Stomach (tissue), 9 donors: ENCODE measurements around the gene PHF1. TPM values are rescaled to one million over a fixed set of nuclear protein-coding genes. Genes with fewer than 3 reads are reported as not detected.
A peak's percentile ranks its signal among the peaks of the same experiment; 100 is the strongest.

ENCODE experiments used
- DNase-seq, 2 donors: peaks; one replicate each; pipeline versions ENCODE4 v3.0.0 to v3.0.0-alpha.2; 2013 to 2019
- H3K27ac ChIP-seq, 5 donors: fragments of 200-600 bp in 4 of 5; sonication (generic) in 4 of 5; one replicate each; pipeline ENCODE4 v1.5.1; 2013 to 2019; ENCODE audit warnings: mild to moderate bottlenecking in 1 of 5, moderate library complexity in 1 of 5
- H3K27me3 ChIP-seq, 3 donors: fragments of 200-600 bp; sonication (generic); one replicate each; pipeline ENCODE4 v1.5.1; 2017 to 2019; ENCODE audit warnings: mixed run types in 1 of 3
- H3K36me3 ChIP-seq, 4 donors: fragments of 200-600 bp; sonication (generic); 1 replicate in 3 of 4; 2 replicates in 1 of 4; pipeline ENCODE4 v1.5.1; 2016 to 2019
- H3K4me1 ChIP-seq, 4 donors: fragments of 200-600 bp; sonication (generic); one replicate each; pipeline ENCODE4 v1.5.1; 2016 to 2019
- H3K4me3 ChIP-seq, 4 donors: fragments of 200-600 bp; sonication (generic) in 3 of 4; one replicate each; pipeline ENCODE4 v1.5.1; 2016 to 2019; ENCODE audit warnings: mild to moderate bottlenecking in 1 of 4
- H3K9me3 ChIP-seq, 4 donors: fragments of 200-600 bp; sonication (generic); one replicate each; pipeline ENCODE4 v1.5.1; 2016 to 2019
- EP300 ChIP-seq: sonication (generic); formaldehyde crosslinking; IDR thresholded peaks from one replicate; pipeline ENCODE4 v1.6.1; 2017; ENCODE audit warnings: antibody characterized with exemption
- POLR2A ChIP-seq, 4 donors: fragments of 450-650 bp; IDR thresholded peaks; one replicate each; pipeline ENCODE4 v1.6.1; 2016; ENCODE audit warnings: antibody characterized with exemption in 4 of 4, control low read depth in 2 of 4, mild to moderate bottlenecking in 1 of 4, moderate library complexity in 1 of 4
- POLR2AphosphoS5 ChIP-seq, 3 donors: sonication (generic); formaldehyde crosslinking; IDR thresholded peaks; one replicate each; pipeline ENCODE4 v1.6.1; 2016; ENCODE audit warnings: antibody characterized with exemption in 3 of 3
- WGBS, 5 donors: extraction: QIAGEN DNeasy Blood & Tissue Kit in 3 of 5; methylation state at CpG; one replicate each; pipeline versions ENCODE4 v1.1.5 to v1.1.7; 2013 to 2018; 5-methylcytosine and 5-hydroxymethylcytosine counted together
- intact Hi-C: fragments of 100-400 bp; cut with DNase I; formaldehyde crosslinking; loops from one replicate; pipeline ENCODE4 v1.15.1; 2023; ENCODE audit warnings: low total_unique reads
- polyA plus RNA-seq, 3 donors: library from polyadenylated mRNA; stranded (reverse); fragments of 200-250 nt; gene quantifications; one replicate each; pipeline ENCODE4 v1.2.3, GENCODE V29; 2013
- total RNA-seq, 5 donors: library from RNA; depleted of rRNA; stranded (reverse); fragments of >200 nt; gene quantifications; one replicate each; pipeline versions ENCODE4 v1.1.0 to v1.2.3, GENCODE V29; 2014 to 2016
- TF ChIP-seq, protein P1 (sequence below), 7 experiments: fragments of 450-650 bp in 4 of 7; fragments of 200-600 bp in 3 of 7; sonication (generic) in 3 of 7; IDR thresholded peaks; one replicate each; pipeline ENCODE4 v1.5.1; 2016 to 2019; ENCODE audit warnings: antibody characterized with exemption in 7 of 7, control low read depth in 2 of 7, mild to moderate bottlenecking in 1 of 7
- donor health status: healthy with polysubstance abuse.
- donor health status: Bipolar disorder and iron deficiency.
- donor health status: healthy.

PHF1 gene
- total and polyA plus RNA-seq, 8 donors = 22.0 to 125 (median 69.4) TPM

DNA sequence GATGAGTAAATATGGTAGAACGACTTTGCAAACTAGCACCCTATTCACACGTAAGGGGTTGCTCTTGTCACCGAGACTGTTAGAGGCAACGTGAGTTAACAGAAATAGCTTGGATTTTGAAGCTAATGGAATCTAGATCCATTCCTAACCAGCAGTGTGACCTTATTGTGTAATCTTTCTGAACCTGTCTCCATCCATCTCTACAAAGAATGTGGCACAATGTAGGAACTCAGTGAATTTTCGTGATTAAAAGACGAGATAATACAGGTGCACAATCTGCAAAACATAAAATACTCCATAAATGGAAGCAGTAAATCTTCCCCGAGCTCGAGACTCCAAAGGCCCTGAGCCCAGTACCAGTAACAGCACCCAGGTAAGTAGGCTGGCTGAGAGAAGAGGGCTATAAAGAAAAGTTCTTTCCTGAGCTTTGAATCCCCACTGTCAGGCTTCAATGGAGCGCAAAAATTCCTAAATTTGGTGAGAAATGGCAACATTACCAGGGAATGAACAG lies 20.0 kb upstream of the PHF1 start:
- Histone ChIP-seq H3K4me1 (peaks cover 6 to 31% (median 16%) of the 10 kb centered on the region in 4 donors), H3K27me3 (no peaks in the 10 kb centered on the region), H3K4me3 (peak overlapping the region in 3 of 4 donors; percentile 27 to 75 (median 60)), H3K27ac (peak overlapping the region; percentile 78 to 94 (median 91)), H3K9me3 (no peaks in the 10 kb centered on the region), H3K36me3 (no peaks in the 10 kb centered on the region)
- DNase-seq = no peak
- no peak for TF ChIP-seq POLR2A (IDR thresholded peaks at IDR 0.05)
- TF ChIP-seq EP300 = no peak
- TF ChIP-seq, protein P1, sequence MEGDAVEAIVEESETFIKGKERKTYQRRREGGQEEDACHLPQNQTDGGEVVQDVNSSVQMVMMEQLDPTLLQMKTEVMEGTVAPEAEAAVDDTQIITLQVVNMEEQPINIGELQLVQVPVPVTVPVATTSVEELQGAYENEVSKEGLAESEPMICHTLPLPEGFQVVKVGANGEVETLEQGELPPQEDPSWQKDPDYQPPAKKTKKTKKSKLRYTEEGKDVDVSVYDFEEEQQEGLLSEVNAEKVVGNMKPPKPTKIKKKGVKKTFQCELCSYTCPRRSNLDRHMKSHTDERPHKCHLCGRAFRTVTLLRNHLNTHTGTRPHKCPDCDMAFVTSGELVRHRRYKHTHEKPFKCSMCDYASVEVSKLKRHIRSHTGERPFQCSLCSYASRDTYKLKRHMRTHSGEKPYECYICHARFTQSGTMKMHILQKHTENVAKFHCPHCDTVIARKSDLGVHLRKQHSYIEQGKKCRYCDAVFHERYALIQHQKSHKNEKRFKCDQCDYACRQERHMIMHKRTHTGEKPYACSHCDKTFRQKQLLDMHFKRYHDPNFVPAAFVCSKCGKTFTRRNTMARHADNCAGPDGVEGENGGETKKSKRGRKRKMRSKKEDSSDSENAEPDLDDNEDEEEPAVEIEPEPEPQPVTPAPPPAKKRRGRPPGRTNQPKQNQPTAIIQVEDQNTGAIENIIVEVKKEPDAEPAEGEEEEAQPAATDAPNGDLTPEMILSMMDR (IDR thresholded peaks at IDR 0.05) = no peak
- TF ChIP-seq POLR2AphosphoS5 (IDR thresholded peaks at IDR 0.05) = no peak
- intact Hi-C loops = no loop called here
- WGBS, 5 donors = 77 to 84% (median 79%) methylated on average over 9 of the region's 9 CpGs

DNA sequence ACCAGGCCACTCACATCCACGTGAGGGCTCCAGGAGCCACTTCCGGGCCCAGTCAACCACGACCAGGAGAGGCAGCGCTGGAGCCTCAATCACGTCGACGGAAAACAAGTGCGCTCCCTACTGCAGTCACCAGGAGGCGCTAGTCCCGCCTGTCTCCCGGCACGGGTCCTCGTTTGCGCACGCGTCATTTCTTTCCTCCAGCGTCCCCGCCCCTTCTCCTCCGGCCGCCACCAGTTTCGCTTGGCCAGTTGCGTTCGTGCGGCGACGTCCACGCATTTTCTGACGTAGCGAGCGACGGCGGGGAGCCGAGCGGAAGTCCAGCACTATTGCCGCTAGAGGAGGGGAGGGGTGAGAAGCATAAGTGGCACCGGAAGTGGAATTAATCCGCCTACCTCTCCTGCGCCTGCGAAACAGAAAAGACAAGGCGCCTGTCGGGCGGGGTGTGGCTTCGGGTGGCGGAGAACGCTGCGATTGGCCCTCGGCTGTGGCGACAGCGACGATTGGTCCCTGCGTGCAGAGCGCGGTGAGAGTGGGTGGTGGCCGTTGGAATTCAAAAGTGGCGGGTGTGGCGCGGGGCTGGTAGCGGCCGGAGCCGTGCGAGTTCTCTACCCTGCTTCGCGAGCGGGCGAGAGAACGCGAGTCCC lies 19.4 kb upstream of the PHF1 start, which contains the start of gene KIFC1:
TSS of gene KIFC1 (plus strand) at position 546 of the 644 bp plus-strand sequence. CDS start 163 bp downstream, outside the sequence.
- Histone ChIP-seq H3K9me3 (no peaks in the 10 kb centered on the region), H3K27ac (peak within 1 kb of the TSS; percentile 78 to 94 (median 91)), H3K4me1 (peaks cover 6 to 31% (median 16%) of the 10 kb centered on the region in 4 donors), H3K4me3 (peak within 1 kb of the TSS; percentile 51 to 75 (median 61)), H3K36me3 (no peaks in the 10 kb centered on the region), H3K27me3 (no peaks in the 10 kb centered on the region)
- 0 to 1% (median 0%) methylated on average over 37 to 67 of the region's 67 CpGs for WGBS, 5 donors
- no peak for TF ChIP-seq POLR2A (IDR thresholded peaks at IDR 0.05)
- no peak for TF ChIP-seq EP300
- TF ChIP-seq, protein P1 (IDR thresholded peaks at IDR 0.05) = peak in 6 of 7 experiments; percentile 20 to 99 (median 95)
- TF ChIP-seq POLR2AphosphoS5 (IDR thresholded peaks at IDR 0.05) = peak; percentile 44 to 96 (median 94)
- intact Hi-C loops = no loop called here
- DNase-seq = peak; percentile 99 to 100

DNA sequence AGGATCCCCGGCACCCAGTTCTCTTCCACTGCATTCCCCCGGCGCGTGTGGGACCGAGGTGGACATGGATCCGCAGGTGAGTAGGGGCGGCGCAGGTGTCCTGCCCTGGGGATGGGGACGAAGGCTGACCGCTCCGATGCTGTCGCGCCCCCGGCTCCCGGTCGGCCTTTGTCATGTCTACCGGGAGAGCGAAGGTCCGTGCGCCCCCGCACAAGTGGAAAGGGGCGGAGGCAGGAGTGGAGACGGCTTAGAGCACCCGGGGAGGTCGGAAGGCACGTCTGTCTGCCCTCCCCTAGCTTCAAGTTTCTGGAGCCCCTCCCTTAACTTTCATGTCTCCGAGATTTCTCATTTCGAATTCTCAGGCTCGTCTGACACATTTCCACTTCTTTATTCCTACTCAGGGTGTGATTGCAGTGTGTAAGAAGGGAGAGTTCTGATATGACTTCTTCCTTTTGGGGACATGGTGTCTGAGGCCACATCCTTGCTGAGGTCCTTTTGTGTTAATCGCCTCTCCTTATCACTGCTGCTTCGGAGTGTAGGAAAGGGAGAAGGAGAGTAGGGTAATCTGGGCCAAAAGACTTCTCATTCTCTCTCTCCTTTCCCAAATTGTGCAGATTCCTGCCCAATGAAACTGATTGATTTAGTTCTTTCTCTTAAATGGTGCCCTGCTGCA lies 18.8 kb upstream of the PHF1 start:
- 0% methylated on average over 28 to 31 of the region's 31 CpGs for WGBS, 5 donors
- TF ChIP-seq POLR2AphosphoS5 (IDR thresholded peaks at IDR 0.05) = no peak
- TF ChIP-seq, protein P1 (IDR thresholded peaks at IDR 0.05) = no peak
- no peak for TF ChIP-seq EP300
- no peak for TF ChIP-seq POLR2A (IDR thresholded peaks at IDR 0.05)
- intact Hi-C loops = no loop called here
- Histone ChIP-seq H3K27me3 (no peaks in the 10 kb centered on the region), H3K4me1 (peaks cover 6 to 31% (median 16%) of the 10 kb centered on the region in 4 donors), H3K27ac (peak overlapping the region; percentile 68 to 94 (median 91)), H3K36me3 (no peaks in the 10 kb centered on the region), H3K4me3 (peak overlapping the region; percentile 51 to 75 (median 61)), H3K9me3 (no peaks in the 10 kb centered on the region)
- DNase-seq = no peak

DNA sequence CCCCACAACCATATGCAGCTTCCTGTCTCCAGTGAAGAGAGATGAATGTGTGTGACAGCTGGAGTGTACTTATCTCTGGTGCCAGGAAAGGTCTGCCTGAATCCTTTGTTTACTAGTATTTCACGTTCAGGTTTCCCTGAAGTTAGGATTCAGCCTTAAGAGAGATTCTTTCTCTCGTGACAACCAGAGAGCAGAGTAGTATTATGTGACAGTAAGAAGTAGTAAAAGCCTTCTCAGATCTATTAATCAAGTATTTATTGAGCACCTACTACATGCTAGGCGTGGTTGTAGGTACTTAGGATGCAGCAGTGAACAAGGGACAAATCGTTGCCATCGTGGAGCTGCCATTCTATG lies 18.2 kb upstream of the PHF1 start:
- no peaks in the 10 kb centered on the region for H3K36me3 ChIP-seq
- peaks cover 6 to 31% (median 16%) of the 10 kb centered on the region in 4 donors for H3K4me1 ChIP-seq
- peak overlapping the region in 3 of 4 donors; percentile 60 to 75 (median 62) for H3K4me3 ChIP-seq
- no peak for TF ChIP-seq EP300
- TF ChIP-seq, protein P1 (IDR thresholded peaks at IDR 0.05) = no peak
- TF ChIP-seq POLR2AphosphoS5 (IDR thresholded peaks at IDR 0.05) = no peak
- no peak for TF ChIP-seq POLR2A (IDR thresholded peaks at IDR 0.05)
- DNase-seq = no peak
- 34 to 40% (median 38%) methylated on average over 5 of the region's 5 CpGs for WGBS, 5 donors
- H3K27me3 ChIP-seq = no peaks in the 10 kb centered on the region
- intact Hi-C loops = no loop called here
- H3K9me3 ChIP-seq = no peaks in the 10 kb centered on the region
- H3K27ac ChIP-seq = peak overlapping the region in 2 of 5 donors; percentile 88 to 91
